Chondrocyte (in vitro differentiated cells): ENCODE data around the gene ZC3HAV1L. TPM values are rescaled to one million over a fixed set of nuclear protein-coding genes. Genes with fewer than 3 reads are reported as not detected.
"Not testable (repeated sequence)": the region's sequence is repeated elsewhere in the genome, so short reads cannot be mapped to it uniquely, and the experiment has no call there.

Experiments
- DNase-seq: peaks from one replicate; pipeline ENCODE4 v3.0.0; 2021; ENCODE audit warnings: mixed read lengths, low spot score
- H3K27ac Mint-ChIP-seq: one replicate; pipeline ENCODE4 v1.8.0; 2021; ENCODE audit warnings: mild to moderate bottlenecking, moderate library complexity, mixed read lengths; ENCODE audit not compliant: unreplicated experiment
- H3K27me3 Mint-ChIP-seq: 2 replicates; pipeline ENCODE4 v1.8.0; 2021; ENCODE audit warnings: low read depth, mixed read lengths
- H3K36me3 Mint-ChIP-seq: 2 replicates; pipeline ENCODE4 v1.8.0; 2021; ENCODE audit warnings: low read depth, mixed read lengths
- H3K4me1 Mint-ChIP-seq: 2 replicates; pipeline ENCODE4 v1.8.0; 2021; ENCODE audit warnings: low read depth, mild to moderate bottlenecking, mixed read lengths
- H3K4me3 Mint-ChIP-seq: one replicate; pipeline ENCODE4 v1.8.0; 2021; ENCODE audit warnings: mild to moderate bottlenecking, moderate library complexity, mixed read lengths; ENCODE audit not compliant: unreplicated experiment
- H3K9me3 Mint-ChIP-seq: 2 replicates; pipeline ENCODE4 v1.8.0; 2021; ENCODE audit warnings: low read depth, mixed read lengths
- total RNA-seq: library from RNA; stranded (reverse); gene quantifications from 3 replicates; pipeline ENCODE4 v1.2.1, GENCODE V29; 2021
- TF ChIP-seq, protein P1 (sequence below): fragments of 200-600 bp; sonication (generic); IDR thresholded peaks from 2 replicates; pipeline ENCODE4 v1.5.0; 2021; ENCODE audit warnings: antibody characterized with exemption, mild to moderate bottlenecking, moderate library complexity

Gene ZC3HAV1L
- total RNA-seq, 1 donor from 2014 or later = 9.9 TPM

DNA sequence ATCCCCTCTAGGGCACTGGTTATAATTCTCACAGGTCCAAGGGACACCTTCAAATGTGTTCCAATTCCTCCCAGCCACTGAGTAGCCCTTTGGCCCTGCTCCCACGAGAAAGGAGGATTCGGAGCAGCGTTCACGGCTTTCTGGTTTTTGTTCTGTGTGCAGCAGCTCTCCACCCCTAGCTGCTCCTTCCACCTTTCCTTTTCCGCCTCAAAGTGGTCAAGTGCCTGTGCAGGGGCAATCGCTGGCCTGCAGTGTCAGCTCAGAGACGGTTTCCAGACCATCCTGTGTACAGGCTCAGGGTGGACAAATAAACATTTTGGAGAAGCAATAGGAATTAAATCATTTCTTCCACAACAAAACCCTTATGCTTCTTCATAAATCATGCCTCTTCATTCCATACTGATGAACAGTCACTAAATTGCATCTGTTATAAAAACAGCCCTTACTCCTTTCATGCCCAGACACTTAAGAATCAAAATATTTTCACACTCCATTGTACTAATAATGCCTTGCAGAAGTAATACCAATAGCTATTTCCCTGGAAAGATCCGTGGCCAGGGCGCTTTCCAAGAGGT is 55.8 kb downstream of the ZC3HAV1L start:
- H3K36me3 Mint-ChIP-seq = no peaks in the 10 kb centered on the region
- no peak for DNase-seq
- peaks cover 21% of the 10 kb centered on the region for H3K4me1 Mint-ChIP-seq
- H3K9me3 Mint-ChIP-seq = no peaks in the 10 kb centered on the region
- TF ChIP-seq, protein P1, sequence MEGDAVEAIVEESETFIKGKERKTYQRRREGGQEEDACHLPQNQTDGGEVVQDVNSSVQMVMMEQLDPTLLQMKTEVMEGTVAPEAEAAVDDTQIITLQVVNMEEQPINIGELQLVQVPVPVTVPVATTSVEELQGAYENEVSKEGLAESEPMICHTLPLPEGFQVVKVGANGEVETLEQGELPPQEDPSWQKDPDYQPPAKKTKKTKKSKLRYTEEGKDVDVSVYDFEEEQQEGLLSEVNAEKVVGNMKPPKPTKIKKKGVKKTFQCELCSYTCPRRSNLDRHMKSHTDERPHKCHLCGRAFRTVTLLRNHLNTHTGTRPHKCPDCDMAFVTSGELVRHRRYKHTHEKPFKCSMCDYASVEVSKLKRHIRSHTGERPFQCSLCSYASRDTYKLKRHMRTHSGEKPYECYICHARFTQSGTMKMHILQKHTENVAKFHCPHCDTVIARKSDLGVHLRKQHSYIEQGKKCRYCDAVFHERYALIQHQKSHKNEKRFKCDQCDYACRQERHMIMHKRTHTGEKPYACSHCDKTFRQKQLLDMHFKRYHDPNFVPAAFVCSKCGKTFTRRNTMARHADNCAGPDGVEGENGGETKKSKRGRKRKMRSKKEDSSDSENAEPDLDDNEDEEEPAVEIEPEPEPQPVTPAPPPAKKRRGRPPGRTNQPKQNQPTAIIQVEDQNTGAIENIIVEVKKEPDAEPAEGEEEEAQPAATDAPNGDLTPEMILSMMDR = no peak
- no peaks in the 10 kb centered on the region for H3K27me3 Mint-ChIP-seq
- H3K27ac Mint-ChIP-seq = no peak overlapping the region
- peak overlapping the region; percentile 81 for H3K4me3 Mint-ChIP-seq

DNA sequence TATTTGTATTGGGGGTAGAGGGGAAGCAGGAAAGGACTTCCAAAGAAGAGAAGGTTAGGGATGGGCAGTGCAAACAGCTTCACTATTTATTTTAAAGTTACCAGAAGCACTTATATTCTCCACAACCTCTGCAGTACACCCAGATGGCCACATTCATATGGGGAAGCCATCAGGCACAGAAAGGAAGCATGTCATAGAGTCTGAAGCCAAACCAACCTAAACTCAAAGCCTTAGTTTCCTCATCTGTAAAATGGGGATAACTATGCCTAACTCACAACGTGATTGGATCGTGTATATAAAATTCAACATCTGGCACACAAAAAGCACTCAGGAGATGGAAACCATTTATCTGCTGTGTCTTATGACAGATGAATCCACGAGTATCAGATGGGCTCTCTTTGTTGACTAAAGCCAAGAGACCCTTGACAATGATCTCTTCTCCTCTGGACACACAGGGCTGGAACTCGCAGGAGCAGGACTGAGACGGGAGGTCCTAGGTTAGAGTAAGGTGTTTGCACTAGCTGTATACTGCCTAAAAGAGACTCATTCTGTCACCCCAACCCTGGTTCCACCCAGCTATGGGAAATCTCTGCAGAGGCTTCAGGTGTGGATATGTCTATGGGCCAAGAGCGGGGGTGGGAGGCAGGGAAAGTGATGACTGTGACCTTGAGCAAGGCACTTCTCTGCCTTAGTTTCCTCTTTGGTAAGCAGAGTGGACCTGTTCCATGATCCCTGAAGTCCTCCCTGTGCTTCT is 56.4 kb downstream of the ZC3HAV1L start:
- H3K4me3 Mint-ChIP-seq = no peak overlapping the region
- H3K4me1 Mint-ChIP-seq = peaks cover 21% of the 10 kb centered on the region
- no peak for DNase-seq
- no peaks in the 10 kb centered on the region for H3K9me3 Mint-ChIP-seq
- TF ChIP-seq, protein P1 = peak; percentile 37
- no peaks in the 10 kb centered on the region for H3K27me3 Mint-ChIP-seq
- H3K27ac Mint-ChIP-seq = no peak overlapping the region
- H3K36me3 Mint-ChIP-seq = no peaks in the 10 kb centered on the region

DNA sequence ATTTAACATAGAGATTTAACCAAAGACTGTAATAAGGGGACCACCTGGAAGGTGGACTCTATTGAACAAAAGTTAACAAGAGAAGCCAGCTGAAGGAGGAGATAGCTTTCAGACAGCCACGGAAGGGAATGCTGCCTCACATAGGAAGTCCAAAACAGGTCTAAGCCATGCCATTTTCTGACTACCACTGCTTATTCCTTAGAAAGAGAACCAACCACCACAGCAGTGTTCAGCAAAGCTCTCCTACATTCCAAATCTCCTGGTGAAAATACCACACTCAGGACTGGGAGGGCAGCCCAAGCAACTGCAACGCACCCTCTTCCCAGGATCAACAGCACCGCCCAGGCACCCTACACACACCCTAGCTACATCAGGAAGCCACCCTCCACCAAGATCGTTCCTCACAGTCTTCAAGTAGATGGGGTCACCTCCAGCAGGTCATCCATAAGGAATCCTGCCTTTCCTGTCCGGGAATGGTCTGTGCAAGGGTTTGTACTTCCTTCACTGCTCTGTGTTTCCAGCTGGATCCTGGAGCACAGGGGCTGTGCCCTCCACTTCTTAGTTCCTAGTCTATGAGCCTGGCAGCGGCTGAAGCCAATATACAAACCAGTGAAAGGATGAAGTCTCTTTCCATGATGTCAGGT is 57.2 kb downstream of the ZC3HAV1L start:
- Mint-ChIP-seq H3K36me3 (no peaks in the 10 kb centered on the region), H3K27me3 (no peaks in the 10 kb centered on the region), H3K4me1 (peaks cover 21% of the 10 kb centered on the region), H3K27ac (no peak overlapping the region), H3K4me3 (no peak overlapping the region), H3K9me3 (no peaks in the 10 kb centered on the region)
- no peak for DNase-seq
- TF ChIP-seq, protein P1 = no peak

DNA sequence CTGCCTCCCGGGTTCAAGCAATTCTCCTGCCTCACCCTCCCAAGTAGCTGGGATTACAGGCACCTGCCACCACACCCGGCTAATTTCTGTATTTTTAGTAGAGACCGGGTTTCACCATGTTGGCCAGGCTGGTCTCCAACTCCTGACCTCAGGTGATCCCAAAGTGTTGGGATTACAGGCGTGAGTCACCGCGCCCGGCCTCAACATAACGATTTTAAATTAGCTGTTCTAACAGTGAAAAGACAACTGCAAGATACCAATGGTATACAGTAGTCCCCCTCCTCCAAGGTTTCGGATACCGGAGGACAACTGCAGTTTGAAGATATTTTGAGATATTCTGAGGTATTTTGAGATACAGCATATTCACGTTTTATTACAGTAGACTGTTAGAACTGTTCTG is 59.7 kb downstream of the ZC3HAV1L start:
- H3K27ac Mint-ChIP-seq, H3K36me3 Mint-ChIP-seq, DNase-seq, H3K27me3 Mint-ChIP-seq, H3K9me3 Mint-ChIP-seq, H3K4me3 Mint-ChIP-seq: not testable (repeated sequence)
- H3K4me1 Mint-ChIP-seq = peaks cover 17% of the 10 kb centered on the region

Other genes starting within 250 kb of the ZC3HAV1L start
- gene TMEM213, start 238.0 kb downstream of the ZC3HAV1L start, total RNA-seq = not detected in 3 replicates
- gene ATP6V0A4, start 237.8 kb downstream of the ZC3HAV1L start, total RNA-seq = 0.35 to 0.70 TPM (median 0.51 TPM) in 3 replicates
- gene KIAA1549, start 54.7 kb downstream of the ZC3HAV1L start, total RNA-seq = 4.7 to 9.2 TPM (median 8.5 TPM) in 3 replicates
- 33.8 to 38.3 TPM (median 34.1 TPM) in 3 replicates for gene ZC3HAV1, start 73.7 kb upstream of the ZC3HAV1L start, total RNA-seq
- 13.5 to 20.4 TPM (median 15.7 TPM) in 3 replicates for gene UBN2, start 195.2 kb upstream of the ZC3HAV1L start, total RNA-seq